Ammon's horn (tissue), 1 donor: Measurements from ENCODE around the gene DKKL1.
A peak's percentile ranks its signal among the peaks of the same experiment; 100 is the strongest.
"Not testable (repeated sequence)": the region's sequence is repeated elsewhere in the genome, so short reads cannot be mapped to it uniquely, and the experiment has no call there.

ENCODE experiments used
- DNase-seq: peaks from one replicate; pipeline ENCODE4 v3.0.0-alpha.2; 2016; ENCODE audit warnings: low spot score

The DKKL1 gene

GRCh38 chr19:49363268-49364082 is at the start of gene DKKL1:
TSS of gene DKKL1 (plus strand) at chr19:49363877. CDS start at chr19:49363999, 122 bp downstream.
- DNase-seq, result peak; percentile 47

GRCh38 chr19:49315111-49315510 is 48.6 kb upstream of the DKKL1 start:
- DNase-seq, result no peak

- DNase-seq, result no peak
Observed at GRCh38 chr19:49316284-49316683, 47.4 kb upstream of the DKKL1 start.

- no peak for DNase-seq
Observed at GRCh38 chr19:49318296-49318695, 45.4 kb upstream of the DKKL1 start.

- no peak for DNase-seq
Observed at GRCh38 chr19:49324801-49325576, 38.7 kb upstream of the DKKL1 start, which contains the start of gene SLC6A16. TSS of gene SLC6A16 (minus strand) at chr19:49325191. CDS start at chr19:49311347, 13,844 bp downstream.

- not testable (repeated sequence) for DNase-seq
Observed at GRCh38 chr19:49325756-49326155, 37.9 kb upstream of the DKKL1 start.

- no peak for DNase-seq
Observed at GRCh38 chr19:49326165-49326704, 37.4 kb upstream of the DKKL1 start.

GRCh38 chr19:49327878-49328544 is 35.7 kb upstream of the DKKL1 start:
- no peak for DNase-seq

GRCh38 chr19:49328741-49329140 is 34.9 kb upstream of the DKKL1 start:
- no peak for DNase-seq

- DNase-seq, result not testable (repeated sequence)
Observed at GRCh38 chr19:49331187-49331586, 32.5 kb upstream of the DKKL1 start.

- DNase-seq, result peak; percentile 80
Observed at GRCh38 chr19:49331616-49332055, 32.0 kb upstream of the DKKL1 start.

- not testable (repeated sequence) for DNase-seq
Observed at GRCh38 chr19:49332691-49333417, 30.8 kb upstream of the DKKL1 start.

GRCh38 chr19:49333418-49333805 is 30.3 kb upstream of the DKKL1 start:
- DNase-seq, result no peak

GRCh38 chr19:49333811-49334288 is 29.8 kb upstream of the DKKL1 start:
- peak; percentile 20 for DNase-seq

- DNase-seq, result no peak
Observed at GRCh38 chr19:49335071-49335783, 28.4 kb upstream of the DKKL1 start, which contains the start of gene CD37. TSS of gene CD37 (plus strand) at chr19:49335406. CDS start at chr19:49335541, 135 bp downstream.

- DNase-seq, result no peak
Observed at GRCh38 chr19:49335784-49336481, 27.7 kb upstream of the DKKL1 start.

- DNase-seq, result no peak
Observed at GRCh38 chr19:49336482-49337266, 27.0 kb upstream of the DKKL1 start.

- DNase-seq, result no peak
Observed at GRCh38 chr19:49337267-49338022, 26.2 kb upstream of the DKKL1 start.
